Left renal cortex interstitium (tissue), 4 donors: Measurements from ENCODE around the gene ITGB2. TPM values are rescaled to one million over a fixed set of nuclear protein-coding genes. Genes with fewer than 3 reads are reported as not detected.
"Not testable (repeated sequence)": the region's sequence is repeated elsewhere in the genome, so short reads cannot be mapped to it uniquely, and the experiment has no call there.

Source experiments
- DNase-seq, 4 donors: peaks; one replicate each; pipeline ENCODE4 v3.0.0-alpha.2; 2013; ENCODE audit warnings: low read depth in 4 of 4, low spot score in 2 of 4, missing footprints in 1 of 4
- polyA plus RNA-seq, 4 donors: library from polyadenylated mRNA; unstranded; fragments of 120-200 nt; gene quantifications; one replicate each; pipeline ENCODE4 v1.2.1, GENCODE V29; 2013; ENCODE audit not compliant: insufficient read length in 4 of 4

The ITGB2 gene
- polyA plus RNA-seq, 4 donors = 9.2 to 21.6 (median 12.1) TPM

- DNase-seq = no peak
Observed at GRCh38 chr21:44888581-44889550, 31.8 kb downstream of the ITGB2 start.

GRCh38 chr21:44887807-44888580, 32.7 kb downstream of the ITGB2 start:
- DNase-seq = no peak

GRCh38 chr21:44887126-44887806, 33.4 kb downstream of the ITGB2 start:
- no peak for DNase-seq

GRCh38 chr21:44886113-44887075, 34.3 kb downstream of the ITGB2 start:
- DNase-seq = no peak

- no peak for DNase-seq
Observed at GRCh38 chr21:44885615-44886014, 35.1 kb downstream of the ITGB2 start.

- DNase-seq = no peak
Observed at GRCh38 chr21:44884097-44884496, 36.6 kb downstream of the ITGB2 start.

- no peak for DNase-seq
Observed at GRCh38 chr21:44883250-44883649, 37.4 kb downstream of the ITGB2 start.

- DNase-seq = no peak
Observed at GRCh38 chr21:44881198-44881872, 39.4 kb downstream of the ITGB2 start.

GRCh38 chr21:44880405-44881197, 40.1 kb downstream of the ITGB2 start:
- DNase-seq = no peak

- DNase-seq = not testable (repeated sequence)
Observed at GRCh38 chr21:44879238-44879637, 41.5 kb downstream of the ITGB2 start.

GRCh38 chr21:44878053-44878982, 42.4 kb downstream of the ITGB2 start:
- DNase-seq = no peak

GRCh38 chr21:44876849-44877575, 43.7 kb downstream of the ITGB2 start:
- no peak for DNase-seq

- no peak for DNase-seq
Observed at GRCh38 chr21:44875316-44875700, 45.4 kb downstream of the ITGB2 start.

- no peak for DNase-seq
Observed at GRCh38 chr21:44874497-44875315, 46.0 kb downstream of the ITGB2 start.

- DNase-seq = no peak
Observed at GRCh38 chr21:44874240-44874496, 46.5 kb downstream of the ITGB2 start.
